GM12874 (cell line): ENCODE measurements around the gene ATP10D.

Experiments
- TF ChIP-seq, protein P1 (sequence below): IDR thresholded peaks from 2 replicates; pipeline ENCODE4 v1.5.1; 2011; ENCODE audit warnings: low read depth, mild to moderate bottlenecking, control low read depth, low read length, moderate library complexity; ENCODE audit not compliant: insufficient read depth

Gene ATP10D

DNA sequence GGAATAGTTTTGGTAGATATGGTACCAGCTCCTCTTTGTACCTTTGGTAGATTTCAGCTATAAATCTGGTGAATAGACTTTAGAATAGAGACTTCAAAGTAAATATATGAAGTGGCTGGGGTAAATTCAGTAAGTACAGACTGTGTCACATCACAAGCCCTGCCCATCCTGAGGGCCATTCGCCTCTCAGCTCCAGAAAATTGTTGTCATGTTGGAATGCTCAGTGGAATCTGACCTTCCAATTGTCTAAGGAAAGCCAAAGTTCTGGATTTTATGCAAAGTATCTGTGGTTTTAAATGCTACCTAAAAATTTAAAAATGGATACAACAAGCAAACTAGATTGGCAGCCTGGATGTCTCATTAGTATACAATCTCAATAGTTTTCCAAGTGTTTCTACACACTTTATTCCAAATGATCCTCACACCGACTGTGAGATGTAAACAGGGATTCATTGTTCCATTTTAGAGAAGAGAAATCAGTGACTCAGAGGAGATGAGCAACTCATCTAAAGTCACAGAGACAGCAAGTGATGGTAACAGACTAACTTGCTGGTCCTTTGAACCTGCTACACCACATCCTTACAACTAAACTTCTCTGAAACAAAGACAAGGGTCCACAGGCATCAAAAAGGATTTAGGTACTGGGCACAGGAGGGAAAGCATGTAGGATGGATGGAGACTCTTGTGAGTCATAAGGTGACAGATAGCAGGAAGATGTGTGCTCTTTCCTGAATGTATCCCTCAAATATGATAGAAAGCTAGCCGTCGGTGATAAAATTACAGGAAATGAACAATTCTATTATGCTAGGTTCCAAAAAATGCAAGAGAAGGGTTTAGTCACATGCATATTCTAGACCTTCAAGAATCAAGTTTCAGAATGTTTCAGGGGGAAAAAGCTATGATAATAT, 127.3 kb downstream of the ATP10D start:
- TF ChIP-seq, protein P1, sequence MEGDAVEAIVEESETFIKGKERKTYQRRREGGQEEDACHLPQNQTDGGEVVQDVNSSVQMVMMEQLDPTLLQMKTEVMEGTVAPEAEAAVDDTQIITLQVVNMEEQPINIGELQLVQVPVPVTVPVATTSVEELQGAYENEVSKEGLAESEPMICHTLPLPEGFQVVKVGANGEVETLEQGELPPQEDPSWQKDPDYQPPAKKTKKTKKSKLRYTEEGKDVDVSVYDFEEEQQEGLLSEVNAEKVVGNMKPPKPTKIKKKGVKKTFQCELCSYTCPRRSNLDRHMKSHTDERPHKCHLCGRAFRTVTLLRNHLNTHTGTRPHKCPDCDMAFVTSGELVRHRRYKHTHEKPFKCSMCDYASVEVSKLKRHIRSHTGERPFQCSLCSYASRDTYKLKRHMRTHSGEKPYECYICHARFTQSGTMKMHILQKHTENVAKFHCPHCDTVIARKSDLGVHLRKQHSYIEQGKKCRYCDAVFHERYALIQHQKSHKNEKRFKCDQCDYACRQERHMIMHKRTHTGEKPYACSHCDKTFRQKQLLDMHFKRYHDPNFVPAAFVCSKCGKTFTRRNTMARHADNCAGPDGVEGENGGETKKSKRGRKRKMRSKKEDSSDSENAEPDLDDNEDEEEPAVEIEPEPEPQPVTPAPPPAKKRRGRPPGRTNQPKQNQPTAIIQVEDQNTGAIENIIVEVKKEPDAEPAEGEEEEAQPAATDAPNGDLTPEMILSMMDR: no peak

GRCh38 chr4:47615385-47615784, 130.3 kb downstream of the ATP10D start:
- TF ChIP-seq, protein P1: no peak

DNA sequence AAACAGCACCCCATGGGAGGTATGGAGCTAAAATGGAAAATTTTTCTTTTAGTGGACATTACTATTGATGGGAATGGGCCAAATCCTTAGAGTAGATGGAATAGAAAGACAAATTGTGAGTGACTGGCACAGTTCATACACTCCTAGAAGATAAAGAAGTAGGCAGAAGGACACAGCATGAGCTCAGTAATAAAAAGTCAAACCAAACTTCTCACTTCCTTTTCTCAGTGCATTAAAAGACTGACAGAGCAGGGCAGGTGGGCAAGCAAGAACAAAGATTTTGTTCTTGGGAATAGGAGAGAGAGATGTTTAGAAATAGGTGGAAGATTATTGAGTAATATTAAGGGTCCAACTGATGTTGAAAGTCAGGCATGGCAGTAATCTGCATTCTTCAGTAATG, 132.5 kb downstream of the ATP10D start:
- TF ChIP-seq, protein P1: no peak

DNA sequence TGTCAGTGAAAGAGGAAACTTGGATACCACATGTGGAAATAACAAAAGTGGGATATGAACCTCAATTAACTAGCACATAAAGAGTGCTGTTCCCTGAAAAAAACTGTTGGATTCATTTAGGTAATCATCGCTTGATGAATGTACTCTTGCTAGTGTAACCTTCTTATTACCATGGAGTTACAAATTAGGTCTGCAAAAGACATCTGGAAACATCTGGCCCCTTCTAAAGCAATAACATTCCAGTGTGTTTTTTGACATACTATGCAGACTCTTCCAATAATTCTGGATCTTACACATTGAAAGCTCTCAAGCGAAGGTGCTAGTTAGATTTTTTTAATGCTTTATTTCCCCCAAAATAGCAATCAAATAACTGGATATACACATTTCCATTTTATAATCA, 134.6 kb downstream of the ATP10D start:
- TF ChIP-seq, protein P1: no peak

GRCh38 chr4:47621181-47621580, 136.1 kb downstream of the ATP10D start:
- TF ChIP-seq, protein P1: no peak

GRCh38 chr4:47624031-47624441, 139.0 kb downstream of the ATP10D start:
- TF ChIP-seq, protein P1: no peak

- TF ChIP-seq, protein P1: no peak
Measured at GRCh38 chr4:47631161-47631560, 146.1 kb downstream of the ATP10D start.
